Globus pallidus (tissue), 1 donor: ENCODE measurements around the gene RELL1.

Source experiments
- DNase-seq: peaks from one replicate; pipeline ENCODE4 v3.0.0-alpha.2; 2015; ENCODE audit warnings: low spot score

RELL1 gene

GRCh38 chr4:37665333-37666320 lies 20.5 kb downstream of the RELL1 start:
- no peak for DNase-seq

GRCh38 chr4:37664696-37665095 lies 21.5 kb downstream of the RELL1 start:
- DNase-seq = no peak

GRCh38 chr4:37663552-37663951 lies 22.6 kb downstream of the RELL1 start:
- no peak for DNase-seq

- no peak for DNase-seq
Observed at GRCh38 chr4:37662861-37663390, 23.2 kb downstream of the RELL1 start.

GRCh38 chr4:37662251-37662650 lies 23.9 kb downstream of the RELL1 start:
- DNase-seq = no peak

- DNase-seq = no peak
Observed at GRCh38 chr4:37661772-37662171, 24.4 kb downstream of the RELL1 start.

- no peak for DNase-seq
Observed at GRCh38 chr4:37659696-37660095, 26.5 kb downstream of the RELL1 start.

GRCh38 chr4:37656649-37657048 lies 29.5 kb downstream of the RELL1 start:
- no peak for DNase-seq

- no peak for DNase-seq
Observed at GRCh38 chr4:37653601-37654000, 32.6 kb downstream of the RELL1 start.

GRCh38 chr4:37652747-37653527 lies 33.2 kb downstream of the RELL1 start:
- DNase-seq = no peak

GRCh38 chr4:37651781-37652377 lies 34.3 kb downstream of the RELL1 start:
- no peak for DNase-seq

- DNase-seq = no peak
Observed at GRCh38 chr4:37650481-37650880, 35.7 kb downstream of the RELL1 start.

- no peak for DNase-seq
Observed at GRCh38 chr4:37649268-37649667, 36.9 kb downstream of the RELL1 start.

GRCh38 chr4:37648084-37648817 lies 37.9 kb downstream of the RELL1 start:
- no peak for DNase-seq

GRCh38 chr4:37646247-37646646 lies 39.9 kb downstream of the RELL1 start:
- DNase-seq = no peak

- DNase-seq = no peak
Observed at GRCh38 chr4:37645736-37646135, 40.4 kb downstream of the RELL1 start.

GRCh38 chr4:37644962-37645361 lies 41.2 kb downstream of the RELL1 start:
- DNase-seq = no peak

- no peak for DNase-seq
Observed at GRCh38 chr4:37641886-37642849, 44.0 kb downstream of the RELL1 start.

GRCh38 chr4:37641352-37641751 lies 44.8 kb downstream of the RELL1 start:
- DNase-seq = no peak

GRCh38 chr4:37639551-37640285 lies 46.5 kb downstream of the RELL1 start:
- no peak for DNase-seq
